HepG2 (cell line): ENCODE data around the gene C1GALT1. TPM values are rescaled to one million over a fixed set of nuclear protein-coding genes. Genes with fewer than 3 reads are reported as not detected.
A peak's percentile ranks its signal among the peaks of the same experiment; 100 is the strongest.

Source experiments
- ADNP ChIP-seq: sonication (generic); formaldehyde crosslinking; IDR thresholded peaks from 2 replicates; pipeline ENCODE4 v1.4.0; 2020; ENCODE audit warnings: missing genetic modification reagents
- GPN1 ChIP-seq: sonication (generic); formaldehyde crosslinking; IDR thresholded peaks from 2 replicates; pipeline ENCODE4 v1.5.1; 2020; ENCODE audit warnings: missing genetic modification reagents, borderline replicate concordance
- IKZF1 ChIP-seq: fragments of 450-650 bp; IDR thresholded peaks from 2 replicates; pipeline ENCODE4 v1.7.1; 2016
- MIER2 ChIP-seq: IDR thresholded peaks from 2 replicates; pipeline ENCODE4 v1.6.1; 2016; ENCODE audit warnings: missing biosample characterization, missing genetic modification reagents
- PHF20 ChIP-seq: sonication (generic); formaldehyde crosslinking; IDR thresholded peaks from 2 replicates; pipeline ENCODE4 v1.5.0; 2020; ENCODE audit warnings: mild to moderate bottlenecking, missing genetic modification reagents
- ZHX1 ChIP-seq: sonication (generic); formaldehyde crosslinking; IDR thresholded peaks from 2 replicates; pipeline ENCODE4 v1.8.1; 2022; ENCODE audit warnings: low read depth, mild to moderate bottlenecking, missing genetic modification reagents
- ZNF205 ChIP-seq: IDR thresholded peaks from 2 replicates; pipeline ENCODE4 v1.6.1; 2018; ENCODE audit warnings: missing biosample characterization, missing genetic modification reagents
- ZNF329 ChIP-seq: sonication (generic); formaldehyde crosslinking; IDR thresholded peaks from 2 replicates; pipeline ENCODE4 v1.9.0; 2021; ENCODE audit warnings: low read depth, mild to moderate bottlenecking, missing genetic modification reagents
- ZNF563 ChIP-seq: sonication (generic); formaldehyde crosslinking; IDR thresholded peaks from 2 replicates; pipeline ENCODE4 v1.8.0; 2022; ENCODE audit warnings: mild to moderate bottlenecking, moderate library complexity, missing genetic modification reagents
- ZNF574 ChIP-seq: sonication (generic); formaldehyde crosslinking; IDR thresholded peaks from 2 replicates; pipeline ENCODE4 v1.4.0; 2020; ENCODE audit warnings: missing genetic modification reagents
- ZNF746 ChIP-seq: sonication (generic); formaldehyde crosslinking; IDR thresholded peaks from 2 replicates; pipeline ENCODE4 v1.8.0; 2022; ENCODE audit warnings: mild to moderate bottlenecking, missing genetic modification reagents
- ZSCAN5A ChIP-seq: sonication (generic); formaldehyde crosslinking; IDR thresholded peaks from 2 replicates; pipeline ENCODE4 v1.8.0; 2022; ENCODE audit warnings: mild to moderate bottlenecking, missing genetic modification reagents, borderline replicate concordance
- polyA plus RNA-seq, 8 experiments: library from polyadenylated mRNA; depleted of rRNA in 3 of 8; stranded (reverse) in 7 of 8; unstranded in 1 of 8; fragments of >200 nt; fragmentation: Illumina TruSeq in 4 of 8; extraction: Trizol in 4 of 8; gene quantifications; 2 replicates each; pipeline versions ENCODE4 v1.2.1 to v1.2.3, GENCODE V29; 2011 to 2016; ENCODE audit warnings: low read depth in 4 of 8, missing spikeins in 1 of 8, mixed read lengths in 1 of 8; ENCODE audit not compliant: insufficient read depth in 1 of 8
- total RNA-seq, 5 experiments: library from RNA; depleted of rRNA; stranded (reverse); fragments of >200 nt; fragmentation: Illumina TruSeq; extraction: Trizol; gene quantifications; 2 replicates each; pipeline ENCODE4 v1.2.3, GENCODE V29; 2016; ENCODE audit warnings: low read depth in 1 of 5
- TF ChIP-seq, protein P1 (sequence below): sonication (generic); formaldehyde crosslinking; IDR thresholded peaks from 2 replicates; pipeline ENCODE4 v1.4.0; 2020; ENCODE audit warnings: missing genetic modification reagents, borderline replicate concordance
- TF ChIP-seq, protein P2 (sequence below): sonication (generic); formaldehyde crosslinking; IDR thresholded peaks from 2 replicates; pipeline ENCODE4 v1.5.0; 2020; ENCODE audit warnings: missing genetic modification reagents
- TF ChIP-seq, protein P3 (sequence below): sonication (generic); formaldehyde crosslinking; IDR thresholded peaks from 2 replicates; pipeline ENCODE4 v1.5.0; 2020; ENCODE audit warnings: missing genetic modification reagents

The C1GALT1 gene
- total and polyA plus RNA-seq, 2 of the 13 experiments (the other 11 are each of a cell fraction or from before 2014, with no cell fraction given), result 57.1 to 65.9 TPM

DNA sequence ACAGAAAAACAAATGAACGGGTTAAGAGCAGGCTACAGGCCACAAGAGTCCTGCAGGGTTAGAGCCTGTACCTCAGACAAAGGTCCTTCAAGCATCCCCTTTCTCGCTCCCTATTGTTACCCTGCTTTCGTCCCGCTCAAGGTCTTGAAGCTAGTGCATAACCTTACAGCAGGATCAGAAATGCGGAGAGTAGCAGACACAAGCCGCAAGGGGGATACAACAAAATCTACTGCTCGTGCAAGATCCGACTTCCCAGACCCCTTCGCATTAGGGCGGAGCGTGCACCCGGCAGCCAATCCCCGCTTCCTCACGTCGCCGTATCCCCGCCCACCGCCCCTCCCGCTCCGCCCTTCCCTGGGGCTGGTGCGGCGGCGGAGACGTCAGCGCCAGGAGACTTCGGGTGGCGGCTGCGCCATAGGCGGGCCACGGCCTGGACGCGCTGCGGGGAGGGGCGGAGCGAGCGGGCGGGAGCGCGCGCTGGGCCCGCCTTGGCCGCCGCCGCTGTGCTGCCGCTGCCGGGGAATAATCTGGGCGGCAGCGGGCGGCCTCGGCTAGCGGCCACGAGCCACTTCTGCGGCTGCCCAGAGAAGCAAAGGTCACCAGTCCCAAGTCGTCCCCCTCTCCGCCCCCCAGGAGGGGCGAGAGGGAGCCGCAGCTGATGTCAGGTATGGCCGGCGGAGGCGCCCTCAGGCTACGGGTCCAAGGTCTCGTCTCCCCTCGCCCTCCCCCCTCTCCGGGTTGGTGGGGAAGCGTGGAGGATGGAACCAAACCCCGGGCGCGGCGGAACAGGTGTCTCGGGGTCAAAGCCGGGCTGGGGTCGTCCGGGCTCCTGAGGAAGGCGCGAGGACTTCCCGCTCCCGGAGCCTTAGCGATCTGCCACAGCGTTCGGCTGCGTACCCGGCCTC, at the start of gene C1GALT1 (continued):
- peak; percentile 67 for TF ChIP-seq ZNF574 (CRISPR knock-in tag)
- peak; percentile 75 for TF ChIP-seq ZNF329 (CRISPR knock-in tag)
- TF ChIP-seq, protein P1, sequence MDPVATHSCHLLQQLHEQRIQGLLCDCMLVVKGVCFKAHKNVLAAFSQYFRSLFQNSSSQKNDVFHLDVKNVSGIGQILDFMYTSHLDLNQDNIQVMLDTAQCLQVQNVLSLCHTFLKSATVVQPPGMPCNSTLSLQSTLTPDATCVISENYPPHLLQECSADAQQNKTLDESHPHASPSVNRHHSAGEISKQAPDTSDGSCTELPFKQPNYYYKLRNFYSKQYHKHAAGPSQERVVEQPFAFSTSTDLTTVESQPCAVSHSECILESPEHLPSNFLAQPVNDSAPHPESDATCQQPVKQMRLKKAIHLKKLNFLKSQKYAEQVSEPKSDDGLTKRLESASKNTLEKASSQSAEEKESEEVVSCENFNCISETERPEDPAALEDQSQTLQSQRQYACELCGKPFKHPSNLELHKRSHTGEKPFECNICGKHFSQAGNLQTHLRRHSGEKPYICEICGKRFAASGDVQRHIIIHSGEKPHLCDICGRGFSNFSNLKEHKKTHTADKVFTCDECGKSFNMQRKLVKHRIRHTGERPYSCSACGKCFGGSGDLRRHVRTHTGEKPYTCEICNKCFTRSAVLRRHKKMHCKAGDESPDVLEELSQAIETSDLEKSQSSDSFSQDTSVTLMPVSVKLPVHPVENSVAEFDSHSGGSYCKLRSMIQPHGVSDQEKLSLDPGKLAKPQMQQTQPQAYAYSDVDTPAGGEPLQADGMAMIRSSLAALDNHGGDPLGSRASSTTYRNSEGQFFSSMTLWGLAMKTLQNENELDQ, result 0 out of 2 replicates have a peak, but pooled peaks have one; percentile 45
- peak; percentile 76; the same call in 1 of the 2 replicates for TF ChIP-seq ZNF563 (CRISPR knock-in tag)
- TF ChIP-seq, protein P2, sequence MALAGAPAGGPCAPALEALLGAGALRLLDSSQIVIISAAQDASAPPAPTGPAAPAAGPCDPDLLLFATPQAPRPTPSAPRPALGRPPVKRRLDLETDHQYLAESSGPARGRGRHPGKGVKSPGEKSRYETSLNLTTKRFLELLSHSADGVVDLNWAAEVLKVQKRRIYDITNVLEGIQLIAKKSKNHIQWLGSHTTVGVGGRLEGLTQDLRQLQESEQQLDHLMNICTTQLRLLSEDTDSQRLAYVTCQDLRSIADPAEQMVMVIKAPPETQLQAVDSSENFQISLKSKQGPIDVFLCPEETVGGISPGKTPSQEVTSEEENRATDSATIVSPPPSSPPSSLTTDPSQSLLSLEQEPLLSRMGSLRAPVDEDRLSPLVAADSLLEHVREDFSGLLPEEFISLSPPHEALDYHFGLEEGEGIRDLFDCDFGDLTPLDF (CRISPR knock-in tag), result peak; percentile 16; the same call in 1 of the 2 replicates
- no peak for TF ChIP-seq ADNP (CRISPR knock-in tag)
- 0 out of 2 replicates have a peak, but pooled peaks have one; percentile 12 for TF ChIP-seq ZSCAN5A (CRISPR knock-in tag)
- TF ChIP-seq PHF20 (CRISPR knock-in tag), result 0 out of 2 replicates have a peak, but pooled peaks have one; percentile 23
- no peak for TF ChIP-seq IKZF1
- TF ChIP-seq ZNF746 (CRISPR knock-in tag), result peak; percentile 81; the same call in 1 of the 2 replicates
- peak; percentile 57 for TF ChIP-seq ZNF205 (CRISPR knock-in tag)
- TF ChIP-seq ZHX1 (CRISPR knock-in tag), result no peak; the same call in 1 of the 2 replicates
- TF ChIP-seq, protein P3, sequence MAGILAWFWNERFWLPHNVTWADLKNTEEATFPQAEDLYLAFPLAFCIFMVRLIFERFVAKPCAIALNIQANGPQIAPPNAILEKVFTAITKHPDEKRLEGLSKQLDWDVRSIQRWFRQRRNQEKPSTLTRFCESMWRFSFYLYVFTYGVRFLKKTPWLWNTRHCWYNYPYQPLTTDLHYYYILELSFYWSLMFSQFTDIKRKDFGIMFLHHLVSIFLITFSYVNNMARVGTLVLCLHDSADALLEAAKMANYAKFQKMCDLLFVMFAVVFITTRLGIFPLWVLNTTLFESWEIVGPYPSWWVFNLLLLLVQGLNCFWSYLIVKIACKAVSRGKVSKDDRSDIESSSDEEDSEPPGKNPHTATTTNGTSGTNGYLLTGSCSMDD (CRISPR knock-in tag), result 0 out of 2 replicates have a peak, but pooled peaks have one; percentile 47
- TF ChIP-seq MIER2 (CRISPR knock-in tag), result 0 out of 2 replicates have a peak, but pooled peaks have one; percentile 26
- TF ChIP-seq GPN1, result peak; percentile 50; the same call in 1 of the 2 replicates
